SK-N-SH (cell line): ENCODE data around the gene EVX1. TPM values are rescaled to one million over a fixed set of nuclear protein-coding genes. Genes with fewer than 3 reads are reported as not detected.

Source experiments
- CTCF ChIA-PET: fragments of 300-600, 350-600 bp; formaldehyde crosslinking; extraction: SDS; loops from one replicate; lab custom pipeline; 2021; lab: Yijun Ruan, JAX
- POLR2A ChIA-PET: fragments of 350-600 bp; sonication (Branson Sonifier 250); formaldehyde crosslinking; extraction: SDS; loops from one replicate; lab custom pipeline; 2020; ENCODE audit warnings: antibody characterized with exemption, inconsistent platforms; lab: Yijun Ruan, JAX
- DNase-seq: peaks from one replicate; pipeline ENCODE4 v3.0.0; 2012
- H2AFZ ChIP-seq: fragments of 200-600 bp; sonication (generic); 2 replicates; pipeline ENCODE4 v1.8.1; 2016; ENCODE audit warnings: antibody characterized with exemption, mild to moderate bottlenecking, low read depth
- H3F3A ChIP-seq: fragments of 200-600 bp; sonication (generic); replicated peaks from 2 replicates; pipeline ENCODE3; 2016; ENCODE audit warnings: antibody characterized with exemption, mild to moderate bottlenecking; ENCODE audit not compliant: insufficient read depth
- H3K27ac ChIP-seq, 2 experiments: fragments of 200-500 bp in 1 of 2; fragments of 200-600 bp in 1 of 2; sonication (Bioruptor generic) in 1 of 2; sonication (generic), shearing (Covaris generic) in 1 of 2; 2 replicates each; pipeline versions ENCODE4 v1.5.1 to v1.6.1; 2014 to 2016; ENCODE audit warnings: low read depth in 2 of 2, inconsistent platforms in 1 of 2, low read length in 1 of 2, mild to moderate bottlenecking in 1 of 2, mixed read lengths in 1 of 2
- H3K27me3 ChIP-seq: fragments of 200-600 bp; sonication (generic), shearing (Covaris generic); 2 replicates; pipeline ENCODE4 v1.6.1; 2016; ENCODE audit warnings: mixed run types; ENCODE audit not compliant: insufficient read depth
- H3K36me3 ChIP-seq, 2 experiments: fragments of 200-500 bp in 1 of 2; fragments of 200-600 bp in 1 of 2; sonication (Bioruptor generic) in 1 of 2; sonication (generic) in 1 of 2; replicated peaks in 1 of 2; 2 replicates each; pipeline versions ENCODE3 to v1.5.1; 2014 to 2016; ENCODE audit warnings: low read length in 1 of 2, mild to moderate bottlenecking in 1 of 2; ENCODE audit not compliant: insufficient read depth in 2 of 2, control insufficient read depth in 1 of 2
- H3K4me1 ChIP-seq, 2 experiments: fragments of 200-500 bp in 1 of 2; fragments of 200-600 bp in 1 of 2; sonication (Bioruptor generic) in 1 of 2; sonication (generic), shearing (Covaris generic) in 1 of 2; 2 replicates each; pipeline versions ENCODE4 v1.5.1 to v1.6.1; 2014 to 2016; ENCODE audit warnings: low read depth in 1 of 2, low read length in 1 of 2, mixed run types in 1 of 2; ENCODE audit not compliant: insufficient read depth in 2 of 2, control insufficient read depth in 1 of 2
- H3K4me2 ChIP-seq: fragments of 200-600 bp; sonication (generic), shearing (Covaris generic); 2 replicates; pipeline ENCODE4 v1.6.1; 2017; ENCODE audit warnings: mixed run types
- H3K4me3 ChIP-seq, 2 experiments: fragments of 200-500 bp in 1 of 2; fragments of 200-600 bp in 1 of 2; sonication (Bioruptor generic) in 1 of 2; sonication (generic), shearing (Covaris generic) in 1 of 2; 2 replicates each; pipeline versions ENCODE4 v1.5.1 to v1.8.1; 2014 to 2016; ENCODE audit warnings: low read depth in 2 of 2, inconsistent platforms in 1 of 2, low read length in 1 of 2, mild to moderate bottlenecking in 1 of 2, mixed read lengths in 1 of 2, moderate library complexity in 1 of 2
- H3K79me2 ChIP-seq: fragments of 200-600 bp; sonication (generic); 2 replicates; pipeline ENCODE4 v1.8.1; 2017; ENCODE audit warnings: mild to moderate bottlenecking; ENCODE audit not compliant: insufficient read depth
- H3K9ac ChIP-seq: fragments of 200-600 bp; sonication (generic); 2 replicates; pipeline ENCODE4 v1.6.1; 2017; ENCODE audit warnings: mixed run types
- H3K9me2 ChIP-seq: fragments of 200-600 bp; sonication (generic); 2 replicates; pipeline ENCODE4 v1.6.1; 2017; ENCODE audit warnings: mixed run types
- H3K9me3 ChIP-seq: fragments of 200-600 bp; sonication (generic); 2 replicates; pipeline ENCODE4 v1.6.1; 2017; ENCODE audit warnings: mixed run types, mild to moderate bottlenecking, moderate library complexity
- H4K20me1 ChIP-seq: fragments of 200-600 bp; sonication (generic); 2 replicates; pipeline ENCODE4 v1.6.1; 2017; ENCODE audit warnings: mild to moderate bottlenecking, mixed run types; ENCODE audit not compliant: insufficient read depth
- CHD2 ChIP-seq: fragments of 150-350 bp; IDR thresholded peaks from 2 replicates; pipeline ENCODE4 v1.6.1; 2018; ENCODE audit warnings: low read length; ENCODE audit not compliant: partially characterized antibody
- CTCF ChIP-seq: fragments of 200-600 bp; sonication (generic); IDR thresholded peaks from 2 replicates; pipeline ENCODE4 v1.6.1; 2017; ENCODE audit warnings: antibody characterized with exemption, mild to moderate bottlenecking, moderate library complexity
- ELF1 ChIP-seq: IDR thresholded peaks from 2 replicates; pipeline ENCODE4 v1.4.0; 2012
- EP300 ChIP-seq, 2 experiments: IDR thresholded peaks; 2 replicates each; pipeline versions ENCODE4 v1.4.0 to v1.6.1; 2012; ENCODE audit warnings: borderline replicate concordance in 1 of 2, low read depth in 1 of 2, low read length in 1 of 2
- FOXJ3 ChIP-seq: sonication (generic); formaldehyde crosslinking; IDR thresholded peaks from 2 replicates; pipeline ENCODE4 v1.5.1; 2020; ENCODE audit warnings: mild to moderate bottlenecking, missing genetic modification reagents
- FOXM1 ChIP-seq: IDR thresholded peaks from 2 replicates; pipeline ENCODE4 v1.4.0; 2012; ENCODE audit warnings: low read depth, mild to moderate bottlenecking
- GATA2 ChIP-seq: sonication (generic); formaldehyde crosslinking; IDR thresholded peaks from 2 replicates; pipeline ENCODE4 v1.5.0; 2020; ENCODE audit warnings: mild to moderate bottlenecking, missing genetic modification reagents
- MEF2A ChIP-seq: IDR thresholded peaks from 2 replicates; pipeline ENCODE4 v1.4.0; 2012; ENCODE audit warnings: low read depth, borderline replicate concordance
- NRF1 ChIP-seq: IDR thresholded peaks from 2 replicates; pipeline ENCODE4 v1.6.1; 2012; ENCODE audit warnings: low read depth, mild to moderate bottlenecking, low read length
- RCOR1 ChIP-seq: fragments of 150-350 bp; IDR thresholded peaks from 2 replicates; pipeline ENCODE4 v1.6.1; 2017; ENCODE audit warnings: antibody characterized with exemption, low read length
- REST ChIP-seq: IDR thresholded peaks from 2 replicates; pipeline ENCODE4 v1.6.1; 2012; ENCODE audit warnings: mild to moderate bottlenecking, low read depth, low read length, moderate library complexity
- RFX5 ChIP-seq: IDR thresholded peaks from 2 replicates; pipeline ENCODE4 v1.6.1; 2012; ENCODE audit warnings: mild to moderate bottlenecking, improper control_type of control experiment, low read length
- RXRA ChIP-seq: IDR thresholded peaks from 2 replicates; pipeline ENCODE4 v1.4.0; 2012; ENCODE audit warnings: low read depth, mild to moderate bottlenecking, borderline replicate concordance
- SMC3 ChIP-seq: IDR thresholded peaks from 2 replicates; pipeline ENCODE4 v1.6.1; 2012; ENCODE audit warnings: low read depth, low read length, improper control_type of control experiment
- TEAD4 ChIP-seq: IDR thresholded peaks from 2 replicates; pipeline ENCODE4 v1.4.0; 2012; ENCODE audit warnings: mild to moderate bottlenecking, borderline replicate concordance; ENCODE audit not compliant: insufficient read depth
- YY1 ChIP-seq: IDR thresholded peaks from 2 replicates; pipeline ENCODE4 v1.4.0; 2012; ENCODE audit warnings: low read depth, mild to moderate bottlenecking
- WGBS: methylation state at CpG from one replicate; pipeline ENCODE4 v1.1.6; 2017; ENCODE audit warnings: low lambda C conversion rate; 5-methylcytosine and 5-hydroxymethylcytosine counted together
- polyA plus RNA-seq, 3 experiments: library from polyadenylated mRNA; depleted of rRNA; stranded (reverse); fragments of >200 nt; gene quantifications; 2 replicates each; pipeline ENCODE4 v1.2.3, GENCODE V29; 2012

EVX1 gene
- polyA plus RNA-seq, 1 of the 3 experiments (the other 2 are of a cell fraction): not detected

- ChIA-PET CTCF (interaction anchor here (2.3 kb wide), 1 partner anchor 33 kb away, joined by 7 read pairs; no protein-coding TSS in a partner anchor), POLR2A (no interaction called here)
- peaks cover 0 to 3% of the 10 kb centered on the region in 2 experiments; a peak in 1 of 4 replicates for H3K4me1 ChIP-seq
- H3K36me3 ChIP-seq: no peaks in the 10 kb centered on the region
- peak overlapping the region; percentile 58; the same call in 1 of the 2 replicates for H3K4me2 ChIP-seq
- DNase-seq: no peak
- H3K9ac ChIP-seq: no peak overlapping the region
- H3K79me2 ChIP-seq: no peaks in the 10 kb centered on the region
- peaks cover 3% of the 10 kb centered on the region; the same call in 1 of the 2 replicates for H4K20me1 ChIP-seq
- no peaks in the 10 kb centered on the region for H3K9me3 ChIP-seq
- no peak overlapping the region for H3K4me3 ChIP-seq
- H3F3A ChIP-seq: peaks cover 4% of the 10 kb centered on the region
- 26% methylated on average over 25 of the region's 43 CpGs for WGBS
- no peak overlapping the region for H3K27ac ChIP-seq
- H3K27me3 ChIP-seq: peaks cover 100% of the 10 kb centered on the region
- no peak for TF ChIP-seq ELF1
- no peak for TF ChIP-seq YY1
- no peak for TF ChIP-seq TEAD4
- TF ChIP-seq EP300 (IDR thresholded peaks at IDR 0.05; ENCODE audit: borderline replicate concordance in 1 of 2, low read depth in 1 of 2, low read length in 1 of 2): no peak
- no peak for TF ChIP-seq RFX5
- no peak for TF ChIP-seq SMC3
- no peak for TF ChIP-seq NRF1
- no peak for TF ChIP-seq RCOR1
- no peak for TF ChIP-seq CHD2
- no peak for TF ChIP-seq GATA2 (CRISPR knock-in tag)
- TF ChIP-seq MEF2A: no peak
- no peak for TF ChIP-seq CTCF
- H3K9me2 ChIP-seq: no peaks in the 10 kb centered on the region
- no peak overlapping the region for H2AFZ ChIP-seq
Observed at GRCh38 chr7:27243340-27244163, 950 bp downstream of the EVX1 start.

- peaks cover 0 to 2% of the 10 kb centered on the region in 2 experiments; a peak in 1 of 4 replicates for H3K4me1 ChIP-seq
- no peak overlapping the region for H3K27ac ChIP-seq
- H3F3A ChIP-seq: peaks cover 7% of the 10 kb centered on the region
- no peaks in the 10 kb centered on the region for H3K36me3 ChIP-seq
- peaks cover 3% of the 10 kb centered on the region; the same call in 1 of the 2 replicates for H4K20me1 ChIP-seq
- H3K9me3 ChIP-seq: no peaks in the 10 kb centered on the region
- peaks cover 100% of the 10 kb centered on the region for H3K27me3 ChIP-seq
- TF ChIP-seq SMC3: no peak
- no peak for TF ChIP-seq FOXJ3 (CRISPR knock-in tag)
- no peak for TF ChIP-seq FOXM1
- no peak for TF ChIP-seq RXRA
- no peak for TF ChIP-seq REST
- TF ChIP-seq MEF2A: no peak
- no peak for DNase-seq
- 11% methylated on average over 15 of the region's 18 CpGs for WGBS
- H3K9me2 ChIP-seq: no peaks in the 10 kb centered on the region
- ChIA-PET CTCF (no interaction called here), POLR2A (no interaction called here)
- no peak overlapping the region for H3K9ac ChIP-seq
- H3K4me2 ChIP-seq: no peak overlapping the region
- no peaks in the 10 kb centered on the region for H3K79me2 ChIP-seq
- no peak overlapping the region for H3K4me3 ChIP-seq
- H2AFZ ChIP-seq: no peak overlapping the region
Observed at GRCh38 chr7:27244488-27245123, 2.0 kb downstream of the EVX1 start.
